PC-3 (cell line): Measurements from ENCODE around the gene RBBP8. TPM values are rescaled to one million over a fixed set of nuclear protein-coding genes. Genes with fewer than 3 reads are reported as not detected.

ENCODE experiments used
- ATAC-seq: fragments of 200-7000 bp; cut with Tn5 transposase; 2 replicates; pipeline ENCODE4 v1.9.1; 2020; ENCODE audit warnings: mild to moderate bottlenecking, moderate library complexity
- BruUV-seq: library from RNA; stranded (reverse); fragments of 400-500 nt; replicated peaks from 2 replicates; lab custom pipeline; 2021; lab: Mats Ljungman, UMichigan
- CTCF ChIA-PET: fragments of 300-600 bp; sonication (Branson Sonifier 250); formaldehyde crosslinking; loops from one replicate; lab custom pipeline; 2022; ENCODE audit warnings: antibody characterized with exemption; lab: Charles Lee
- POLR2A ChIA-PET: fragments of 300-600 bp; sonication (Branson Sonifier 250); formaldehyde crosslinking; loops from one replicate; lab custom pipeline; 2022; ENCODE audit warnings: antibody characterized with exemption; ENCODE audit not compliant: unreplicated experiment; lab: Charles Lee
- DNase-seq: peaks from one replicate; pipeline ENCODE4 v3.0.0-alpha.2; 2015
- H2AFZ ChIP-seq: fragments of 300-600 bp; sonication (generic); 2 replicates; pipeline ENCODE4 v1.6.0; 2016; ENCODE audit warnings: antibody characterized with exemption, low read length
- H3F3A ChIP-seq: fragments of 300-600 bp; sonication (generic); one replicate; pipeline ENCODE4 v1.6.0; 2017; ENCODE audit warnings: antibody characterized with exemption, low read length, control low read depth, mild to moderate bottlenecking; ENCODE audit not compliant: unreplicated experiment
- H3K27ac ChIP-seq: fragments of 300-600 bp; sonication (generic); 2 replicates; pipeline ENCODE4 v1.5.1; 2016; ENCODE audit warnings: mild to moderate bottlenecking, low read length
- H3K27me3 ChIP-seq: fragments of 300-600 bp; sonication (generic); 2 replicates; pipeline ENCODE4 v1.6.1; 2016; ENCODE audit warnings: low read length, mixed read lengths
- H3K36me3 ChIP-seq: fragments of 300-600 bp; sonication (generic); 2 replicates; pipeline ENCODE4 v1.6.1; 2016; ENCODE audit warnings: low read depth, mixed run types, low read length, mixed read lengths
- H3K4me1 ChIP-seq: fragments of 300-600 bp; sonication (generic); 2 replicates; pipeline ENCODE4 v1.5.1; 2016; ENCODE audit warnings: low read length; ENCODE audit not compliant: insufficient read depth
- H3K4me2 ChIP-seq: fragments of 300-600 bp; sonication (generic); 2 replicates; pipeline ENCODE4 v1.6.0; 2016; ENCODE audit warnings: low read length
- H3K4me3 ChIP-seq: fragments of 300-600 bp; sonication (generic); 2 replicates; pipeline ENCODE4 v1.5.1; 2016; ENCODE audit warnings: mild to moderate bottlenecking, low read length, mixed read lengths
- H3K79me2 ChIP-seq: fragments of 300-600 bp; sonication (generic); 2 replicates; pipeline ENCODE4 v1.6.1; 2017; ENCODE audit warnings: low read length, mixed read lengths
- H3K9ac ChIP-seq: fragments of 300-600 bp; sonication (generic); 2 replicates; pipeline ENCODE4 v1.6.0; 2016; ENCODE audit warnings: mild to moderate bottlenecking, low read length
- H3K9me2 ChIP-seq: fragments of 300-600 bp; sonication (generic); replicated peaks from 2 replicates; pipeline ENCODE4 v1.6.1; 2016; ENCODE audit warnings: mixed run types, low read length, mixed read lengths
- H3K9me3 ChIP-seq: fragments of 300-600 bp; sonication (generic); 2 replicates; pipeline ENCODE4 v1.6.1; 2016; ENCODE audit warnings: low read length, mixed read lengths
- H4K20me1 ChIP-seq: fragments of 300-600 bp; sonication (generic); 2 replicates; pipeline ENCODE4 v1.6.1; 2016; ENCODE audit warnings: low read length, mixed read lengths
- EZH2 ChIP-seq: fragments of 300-600 bp; sonication (generic); IDR thresholded peaks from one replicate; pipeline ENCODE4 v1.6.1; 2017; ENCODE audit warnings: antibody characterized with exemption, mild to moderate bottlenecking, low read length; ENCODE audit not compliant: unreplicated experiment
- EZH2phosphoT487 ChIP-seq: fragments of 300-600 bp; sonication (generic); IDR thresholded peaks from 2 replicates; pipeline ENCODE4 v1.6.1; 2018; ENCODE audit warnings: mild to moderate bottlenecking, antibody characterized with exemption, low read length, borderline replicate concordance
- intact Hi-C: fragments of 100-400 bp; cut with micrococcal nuclease; formaldehyde crosslinking; loops from 2 replicates; pipeline ENCODE4 v1.9.0; 2023
- total RNA-seq: library from RNA; depleted of rRNA; stranded (reverse); fragments of >200 nt; gene quantifications from 2 replicates; pipeline ENCODE4 v1.2.3, GENCODE V29; 2014
- TF ChIP-seq, protein P1 (sequence below): fragments of 300-600 bp; sonication (generic); conservative IDR thresholded peaks from 2 replicates; pipeline ENCODE4 v1.5.1; 2017; ENCODE audit warnings: antibody characterized with exemption, low read depth, mild to moderate bottlenecking, low read length

The RBBP8 gene
- total RNA-seq, 1 experiment from 2014 or later: 31.9 TPM

DNA sequence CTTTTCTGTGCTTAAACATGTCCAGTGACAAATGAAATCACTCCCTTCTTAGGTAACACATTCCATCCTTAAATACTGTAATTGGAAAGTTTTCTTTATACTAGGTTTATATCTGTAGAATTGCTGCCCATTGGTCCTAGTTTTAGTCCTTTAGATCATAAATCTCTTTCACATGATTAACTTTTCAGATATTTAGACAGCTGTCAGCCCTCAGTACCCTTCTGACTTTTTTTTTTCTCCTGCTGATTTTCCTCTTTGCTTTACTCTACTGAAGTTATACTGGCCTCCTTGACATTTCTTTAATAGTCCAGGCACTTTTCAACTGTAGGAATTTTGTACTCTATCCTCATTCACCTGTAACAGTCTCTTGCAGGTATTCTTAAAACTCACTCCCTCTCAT lies 28.9 kb downstream of the RBBP8 start:
- Histone ChIP-seq H3K36me3 (0 out of 2 replicates have a peak, but pooled peaks cover 4% of the 10 kb centered on the region), H3K9me3 (no peaks in the 10 kb centered on the region), H3K79me2 (no peaks in the 10 kb centered on the region), H3K4me1 (no peaks in the 10 kb centered on the region), H3K9me2 (no peaks in the 10 kb centered on the region), H3K27me3 (no peaks in the 10 kb centered on the region), H3K4me3 (no peak overlapping the region), H3K9ac (no peak overlapping the region), H3K4me2 (no peak overlapping the region), H4K20me1 (no peaks in the 10 kb centered on the region), H3K27ac (no peak overlapping the region), H3F3A (no peaks in the 10 kb centered on the region), H2AFZ (no peak overlapping the region)
- intact Hi-C loops: no loop called here
- BruUV-seq: no TSS peak
- CTCF ChIA-PET: no interaction called here
- POLR2A ChIA-PET: interaction anchor here (0.6 kb wide), 1 partner anchor 16 kb away, joined by 4 read pairs; no protein-coding TSS in a partner anchor
- no peak for DNase-seq
- TF ChIP-seq, protein P1, sequence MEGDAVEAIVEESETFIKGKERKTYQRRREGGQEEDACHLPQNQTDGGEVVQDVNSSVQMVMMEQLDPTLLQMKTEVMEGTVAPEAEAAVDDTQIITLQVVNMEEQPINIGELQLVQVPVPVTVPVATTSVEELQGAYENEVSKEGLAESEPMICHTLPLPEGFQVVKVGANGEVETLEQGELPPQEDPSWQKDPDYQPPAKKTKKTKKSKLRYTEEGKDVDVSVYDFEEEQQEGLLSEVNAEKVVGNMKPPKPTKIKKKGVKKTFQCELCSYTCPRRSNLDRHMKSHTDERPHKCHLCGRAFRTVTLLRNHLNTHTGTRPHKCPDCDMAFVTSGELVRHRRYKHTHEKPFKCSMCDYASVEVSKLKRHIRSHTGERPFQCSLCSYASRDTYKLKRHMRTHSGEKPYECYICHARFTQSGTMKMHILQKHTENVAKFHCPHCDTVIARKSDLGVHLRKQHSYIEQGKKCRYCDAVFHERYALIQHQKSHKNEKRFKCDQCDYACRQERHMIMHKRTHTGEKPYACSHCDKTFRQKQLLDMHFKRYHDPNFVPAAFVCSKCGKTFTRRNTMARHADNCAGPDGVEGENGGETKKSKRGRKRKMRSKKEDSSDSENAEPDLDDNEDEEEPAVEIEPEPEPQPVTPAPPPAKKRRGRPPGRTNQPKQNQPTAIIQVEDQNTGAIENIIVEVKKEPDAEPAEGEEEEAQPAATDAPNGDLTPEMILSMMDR: no peak
- TF ChIP-seq EZH2phosphoT487: no peak
- TF ChIP-seq EZH2: no peak
- ATAC-seq: no peak

DNA sequence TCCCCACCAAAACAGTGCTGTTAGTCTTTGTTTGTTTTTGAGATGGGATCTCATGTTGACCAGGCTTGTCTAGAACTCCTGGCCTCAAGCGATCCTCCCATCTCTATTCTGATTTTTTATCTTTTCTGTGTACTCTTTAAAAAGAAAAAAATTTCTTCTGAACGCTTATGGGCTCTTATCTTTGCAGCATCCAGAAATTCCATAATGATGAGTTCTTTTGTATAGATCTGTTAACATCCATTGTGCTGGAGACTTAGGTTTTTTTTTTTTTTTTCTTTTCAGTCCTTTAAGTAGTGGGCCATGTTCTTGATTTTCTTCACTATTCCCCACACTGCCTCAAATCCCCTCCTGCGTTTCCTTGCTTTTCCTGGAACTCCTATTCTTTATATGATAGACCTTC lies 31.0 kb downstream of the RBBP8 start:
- intact Hi-C loops: no loop called here
- Histone ChIP-seq H4K20me1 (no peaks in the 10 kb centered on the region), H3K9ac (no peak overlapping the region), H3K27ac (no peak overlapping the region), H3K27me3 (no peaks in the 10 kb centered on the region), H3K9me3 (no peaks in the 10 kb centered on the region), H3F3A (no peaks in the 10 kb centered on the region), H2AFZ (no peak overlapping the region), H3K4me1 (no peaks in the 10 kb centered on the region), H3K4me2 (no peak overlapping the region), H3K4me3 (no peak overlapping the region), H3K36me3 (peaks cover 4% of the 10 kb centered on the region), H3K79me2 (no peaks in the 10 kb centered on the region), H3K9me2 (no peaks in the 10 kb centered on the region)
- ATAC-seq (no peak), DNase-seq (no peak)
- ChIA-PET POLR2A (no interaction called here), CTCF (no interaction called here)
- no TSS peak for BruUV-seq
- TF ChIP-seq, protein P1: no peak
- TF ChIP-seq EZH2phosphoT487 (no peak), EZH2 (no peak)

- no TSS peak for BruUV-seq
- Histone ChIP-seq H3K9me2 (no peaks in the 10 kb centered on the region), H3K27me3 (no peaks in the 10 kb centered on the region), H3K4me3 (no peak overlapping the region), H2AFZ (no peak overlapping the region), H3K9me3 (no peaks in the 10 kb centered on the region), H4K20me1 (no peaks in the 10 kb centered on the region), H3K79me2 (no peaks in the 10 kb centered on the region), H3K9ac (no peak overlapping the region), H3K4me2 (no peak overlapping the region), H3K4me1 (no peaks in the 10 kb centered on the region), H3F3A (no peaks in the 10 kb centered on the region), H3K36me3 (peaks cover 4% of the 10 kb centered on the region), H3K27ac (no peak overlapping the region)
- intact Hi-C loops: no loop called here
- ChIA-PET POLR2A (no interaction called here), CTCF (no interaction called here)
- ATAC-seq (no peak), DNase-seq (no peak)
- TF ChIP-seq EZH2phosphoT487 (no peak), EZH2 (no peak)
- TF ChIP-seq, protein P1: no peak
Observed at GRCh38 chr18:22964722-22965121, 31.6 kb downstream of the RBBP8 start.
